Neural cell (in vitro differentiated cells): ENCODE measurements around the gene ITGAE.

Experiments used
- EP300 ChIP-seq: fragments of 450-650 bp; conservative IDR thresholded peaks from 2 replicates; pipeline ENCODE4 v1.6.1; 2014; ENCODE audit warnings: antibody characterized with exemption, mild to moderate bottlenecking, moderate library complexity; ENCODE audit not compliant: poor library complexity, severe bottlenecking
- EZH2 ChIP-seq: fragments of 200-600, 300-800 bp; shearing (Covaris generic), sonication (generic); IDR thresholded peaks from 2 replicates; pipeline ENCODE4 v1.6.1; 2014; ENCODE audit warnings: antibody characterized with exemption, low read length, borderline replicate concordance, mild to moderate bottlenecking; ENCODE audit not compliant: insufficient read depth, poor library complexity, severe bottlenecking
- POLR2AphosphoS5 ChIP-seq: IDR thresholded peaks from 2 replicates; pipeline ENCODE4 v1.6.1; 2012
- SMC3 ChIP-seq: fragments of 450-650 bp; conservative IDR thresholded peaks from 2 replicates; pipeline ENCODE4 v1.6.1; 2014; ENCODE audit warnings: antibody characterized with exemption, mild to moderate bottlenecking, moderate library complexity; ENCODE audit not compliant: poor library complexity
- TAF1 ChIP-seq: IDR thresholded peaks from 2 replicates; pipeline ENCODE4 v1.6.1; 2012; ENCODE audit warnings: low read depth
- TF ChIP-seq, protein P1 (sequence below): IDR thresholded peaks from 2 replicates; pipeline ENCODE4 v1.6.1; 2012; ENCODE audit warnings: borderline replicate concordance

DNA sequence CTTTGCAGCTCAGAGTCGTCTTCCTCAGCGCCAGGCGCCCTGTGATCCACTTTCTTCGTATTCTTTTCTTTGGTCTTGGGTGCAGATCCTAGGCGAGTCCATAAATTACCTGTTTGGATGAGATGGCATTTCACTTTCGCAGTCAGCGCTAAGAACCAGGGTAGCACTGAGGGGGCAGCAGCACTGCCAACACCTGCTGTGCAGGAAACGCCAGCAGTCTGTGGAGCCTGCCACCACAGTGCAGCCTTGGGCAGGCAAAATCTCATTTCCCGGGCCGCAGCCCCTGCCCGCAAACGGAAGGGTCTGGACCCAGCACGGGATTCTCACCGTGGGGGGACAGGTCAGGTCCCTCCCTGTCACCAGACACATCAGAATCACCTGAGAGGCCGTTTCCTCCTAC, 12.2 kb upstream of the ITGAE start:
- no peak for TF ChIP-seq TAF1
- no peak for TF ChIP-seq POLR2AphosphoS5
- TF ChIP-seq SMC3, result no peak
- TF ChIP-seq EZH2, result no peak
- TF ChIP-seq EP300, result no peak
- TF ChIP-seq, protein P1, sequence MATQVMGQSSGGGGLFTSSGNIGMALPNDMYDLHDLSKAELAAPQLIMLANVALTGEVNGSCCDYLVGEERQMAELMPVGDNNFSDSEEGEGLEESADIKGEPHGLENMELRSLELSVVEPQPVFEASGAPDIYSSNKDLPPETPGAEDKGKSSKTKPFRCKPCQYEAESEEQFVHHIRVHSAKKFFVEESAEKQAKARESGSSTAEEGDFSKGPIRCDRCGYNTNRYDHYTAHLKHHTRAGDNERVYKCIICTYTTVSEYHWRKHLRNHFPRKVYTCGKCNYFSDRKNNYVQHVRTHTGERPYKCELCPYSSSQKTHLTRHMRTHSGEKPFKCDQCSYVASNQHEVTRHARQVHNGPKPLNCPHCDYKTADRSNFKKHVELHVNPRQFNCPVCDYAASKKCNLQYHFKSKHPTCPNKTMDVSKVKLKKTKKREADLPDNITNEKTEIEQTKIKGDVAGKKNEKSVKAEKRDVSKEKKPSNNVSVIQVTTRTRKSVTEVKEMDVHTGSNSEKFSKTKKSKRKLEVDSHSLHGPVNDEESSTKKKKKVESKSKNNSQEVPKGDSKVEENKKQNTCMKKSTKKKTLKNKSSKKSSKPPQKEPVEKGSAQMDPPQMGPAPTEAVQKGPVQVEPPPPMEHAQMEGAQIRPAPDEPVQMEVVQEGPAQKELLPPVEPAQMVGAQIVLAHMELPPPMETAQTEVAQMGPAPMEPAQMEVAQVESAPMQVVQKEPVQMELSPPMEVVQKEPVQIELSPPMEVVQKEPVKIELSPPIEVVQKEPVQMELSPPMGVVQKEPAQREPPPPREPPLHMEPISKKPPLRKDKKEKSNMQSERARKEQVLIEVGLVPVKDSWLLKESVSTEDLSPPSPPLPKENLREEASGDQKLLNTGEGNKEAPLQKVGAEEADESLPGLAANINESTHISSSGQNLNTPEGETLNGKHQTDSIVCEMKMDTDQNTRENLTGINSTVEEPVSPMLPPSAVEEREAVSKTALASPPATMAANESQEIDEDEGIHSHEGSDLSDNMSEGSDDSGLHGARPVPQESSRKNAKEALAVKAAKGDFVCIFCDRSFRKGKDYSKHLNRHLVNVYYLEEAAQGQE, result no peak
